HS-27A (cell line): ENCODE results near the gene MORN1.

Source experiments
- DNase-seq: peaks from one replicate; pipeline ENCODE4 v3.0.0-alpha.2; 2012; ENCODE audit warnings: low read depth, missing footprints

MORN1 gene

GRCh38 chr1:2318314-2319278, 72.8 kb downstream of the MORN1 start:
- no peak for DNase-seq

GRCh38 chr1:2317230-2318065, 73.9 kb downstream of the MORN1 start:
- no peak for DNase-seq

GRCh38 chr1:2316451-2316961, 74.8 kb downstream of the MORN1 start:
- no peak for DNase-seq

GRCh38 chr1:2315674-2316450, 75.5 kb downstream of the MORN1 start:
- no peak for DNase-seq

- no peak for DNase-seq
These were observed 76.3 kb downstream of the MORN1 start for GRCh38 chr1:2314803-2315673.

GRCh38 chr1:2314273-2314802, 77.0 kb downstream of the MORN1 start:
- DNase-seq: no peak

GRCh38 chr1:2313651-2314261, 77.6 kb downstream of the MORN1 start:
- no peak for DNase-seq

- no peak for DNase-seq
These were observed 78.6 kb downstream of the MORN1 start for GRCh38 chr1:2312515-2313301.

GRCh38 chr1:2312160-2312514, 79.2 kb downstream of the MORN1 start:
- DNase-seq: no peak

- no peak for DNase-seq
These were observed 79.9 kb downstream of the MORN1 start for GRCh38 chr1:2311184-2312032.

GRCh38 chr1:2310332-2311183, 80.8 kb downstream of the MORN1 start:
- DNase-seq: no peak

GRCh38 chr1:2308844-2309243, 82.5 kb downstream of the MORN1 start:
- no peak for DNase-seq

GRCh38 chr1:2307972-2308371, 83.4 kb downstream of the MORN1 start:
- DNase-seq: no peak

- no peak for DNase-seq
These were observed 84.2 kb downstream of the MORN1 start for GRCh38 chr1:2307064-2307605.

- no peak for DNase-seq
These were observed 85.0 kb downstream of the MORN1 start for GRCh38 chr1:2306151-2306978.

GRCh38 chr1:2304921-2305681, 86.3 kb downstream of the MORN1 start:
- DNase-seq: no peak
